GM12873 (cell line): ENCODE results near the gene RBMS3.

Experiments used
- TF ChIP-seq, protein P1 (sequence below): IDR thresholded peaks from 2 replicates; pipeline ENCODE4 v1.5.1; 2012; ENCODE audit warnings: low read depth, mild to moderate bottlenecking, moderate library complexity, low read length, control low read depth; ENCODE audit not compliant: insufficient read depth; ENCODE audit errors: missing control alignments

The RBMS3 gene

GRCh38 chr3:29868543-29869101 is 587.8 kb downstream of the RBMS3 start:
- TF ChIP-seq, protein P1, sequence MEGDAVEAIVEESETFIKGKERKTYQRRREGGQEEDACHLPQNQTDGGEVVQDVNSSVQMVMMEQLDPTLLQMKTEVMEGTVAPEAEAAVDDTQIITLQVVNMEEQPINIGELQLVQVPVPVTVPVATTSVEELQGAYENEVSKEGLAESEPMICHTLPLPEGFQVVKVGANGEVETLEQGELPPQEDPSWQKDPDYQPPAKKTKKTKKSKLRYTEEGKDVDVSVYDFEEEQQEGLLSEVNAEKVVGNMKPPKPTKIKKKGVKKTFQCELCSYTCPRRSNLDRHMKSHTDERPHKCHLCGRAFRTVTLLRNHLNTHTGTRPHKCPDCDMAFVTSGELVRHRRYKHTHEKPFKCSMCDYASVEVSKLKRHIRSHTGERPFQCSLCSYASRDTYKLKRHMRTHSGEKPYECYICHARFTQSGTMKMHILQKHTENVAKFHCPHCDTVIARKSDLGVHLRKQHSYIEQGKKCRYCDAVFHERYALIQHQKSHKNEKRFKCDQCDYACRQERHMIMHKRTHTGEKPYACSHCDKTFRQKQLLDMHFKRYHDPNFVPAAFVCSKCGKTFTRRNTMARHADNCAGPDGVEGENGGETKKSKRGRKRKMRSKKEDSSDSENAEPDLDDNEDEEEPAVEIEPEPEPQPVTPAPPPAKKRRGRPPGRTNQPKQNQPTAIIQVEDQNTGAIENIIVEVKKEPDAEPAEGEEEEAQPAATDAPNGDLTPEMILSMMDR: no peak

GRCh38 chr3:29870136-29870535 is 589.3 kb downstream of the RBMS3 start:
- TF ChIP-seq, protein P1: no peak

GRCh38 chr3:29871087-29871486 is 590.2 kb downstream of the RBMS3 start:
- TF ChIP-seq, protein P1: no peak

DNA sequence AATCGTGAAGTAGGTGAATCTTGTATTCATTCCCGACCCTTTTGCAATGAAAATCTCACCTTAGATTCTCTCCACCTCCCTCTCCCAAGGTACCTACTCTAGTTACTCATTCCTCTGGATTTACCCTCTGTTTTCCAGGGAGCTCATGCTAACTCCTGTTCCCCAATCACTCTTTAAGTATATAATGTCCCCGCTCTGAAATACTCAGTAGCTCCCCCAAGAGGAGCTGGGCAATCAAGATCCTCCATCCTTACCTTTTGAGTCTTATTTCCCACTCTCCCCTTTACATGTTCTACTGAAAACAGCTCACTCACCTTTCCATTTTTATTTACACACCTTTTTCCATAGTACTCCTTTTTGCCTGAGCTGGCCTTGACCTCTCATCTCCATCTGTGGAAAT is 599.9 kb downstream of the RBMS3 start:
- TF ChIP-seq, protein P1: peak; percentile 17

DNA sequence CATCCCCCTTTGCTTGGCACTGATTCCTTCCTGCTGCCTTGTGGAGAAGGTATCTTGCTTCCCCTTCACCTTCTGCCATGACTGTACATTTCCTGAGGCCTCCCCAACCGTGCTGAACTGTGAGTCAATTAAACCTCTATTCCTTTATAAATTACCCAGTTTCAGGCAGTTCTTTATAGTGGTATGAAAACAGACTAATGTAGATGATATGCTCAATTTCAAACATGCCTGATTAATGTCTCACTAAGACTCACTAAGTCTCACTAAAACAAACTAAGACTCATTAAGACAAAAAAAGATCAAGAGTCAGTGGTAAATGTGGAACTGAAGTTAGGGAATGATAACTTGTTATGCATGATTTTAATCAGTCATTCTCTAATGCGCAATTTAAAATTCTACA is 606.6 kb downstream of the RBMS3 start:
- TF ChIP-seq, protein P1: no peak

GRCh38 chr3:29889215-29889614 is 608.3 kb downstream of the RBMS3 start:
- TF ChIP-seq, protein P1: no peak

GRCh38 chr3:29890801-29891200 is 609.9 kb downstream of the RBMS3 start:
- TF ChIP-seq, protein P1: no peak
